GM12892 (cell line): ENCODE results near the gene PIP5K1C.

Source experiments
- POLR2A ChIP-seq: IDR thresholded peaks from 2 replicates; pipeline ENCODE4 v1.6.1; 2011; ENCODE audit warnings: low read depth, low read length, control low read depth
- POLR2AphosphoS5 ChIP-seq: IDR thresholded peaks from 2 replicates; pipeline ENCODE4 v1.6.1; 2011; ENCODE audit warnings: low read depth, low read length, control low read depth
- TAF1 ChIP-seq: IDR thresholded peaks from 2 replicates; pipeline ENCODE4 v1.6.1; 2011; ENCODE audit warnings: low read depth, mild to moderate bottlenecking, control low read depth, low read length, borderline replicate concordance

- TF ChIP-seq POLR2A (no peak), POLR2AphosphoS5 (no peak), TAF1 (no peak)
Measured at GRCh38 chr19:3599776-3600187, 100.5 kb downstream of the PIP5K1C start.
